ENCODE data around the gene CHKA. TPM values are rescaled to one million over a fixed set of nuclear protein-coding genes. Genes with fewer than 3 reads are reported as not detected.

The CHKA gene
- total RNA-seq, 3 donors from 2014 or later: 15.1 to 20.2 (median 18.9) TPM

DNA sequence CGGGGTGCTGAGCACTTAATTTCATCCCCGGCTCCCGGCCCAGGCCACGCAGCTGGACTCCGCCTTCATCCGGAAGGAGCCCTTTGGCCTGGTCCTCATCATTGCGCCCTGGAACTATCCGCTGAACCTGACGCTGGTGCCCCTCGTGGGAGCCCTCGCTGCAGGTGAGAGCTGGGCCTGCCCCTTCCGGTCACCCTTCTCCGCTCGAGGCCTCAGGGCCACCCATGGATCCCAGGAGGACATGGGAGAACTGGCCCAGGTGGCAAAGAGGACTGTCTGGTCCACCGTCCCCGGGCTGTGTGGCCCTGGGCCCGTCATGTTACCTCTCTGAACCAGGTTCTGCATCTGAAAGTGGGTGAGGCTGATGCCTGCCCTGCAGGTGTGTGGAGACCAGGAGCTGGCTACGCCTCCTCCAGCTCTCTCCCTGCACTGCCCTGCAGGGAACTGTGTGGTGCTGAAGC lies 102.4 kb downstream of the CHKA start:
- DNase-seq (no peak), ATAC-seq (no peak)
- no peaks in the 10 kb centered on the region for H3K36me3 Mint-ChIP-seq (ENCODE audit: insufficient read depth)
- no peaks in the 10 kb centered on the region for H3K4me1 Mint-ChIP-seq (ENCODE audit: low read depth)
- H3K27me3 Mint-ChIP-seq (ENCODE audit: low read depth): no peaks in the 10 kb centered on the region
- H3K9me3 Mint-ChIP-seq: no peaks in the 10 kb centered on the region
- no peak overlapping the region for H3K4me3 Mint-ChIP-seq

- H3K9me3 Mint-ChIP-seq: no peaks in the 10 kb centered on the region
- no peak for DNase-seq
- no peaks in the 10 kb centered on the region for H3K4me1 Mint-ChIP-seq (ENCODE audit: low read depth)
- H3K4me3 Mint-ChIP-seq: no peak overlapping the region
- H3K36me3 Mint-ChIP-seq (ENCODE audit: insufficient read depth): no peaks in the 10 kb centered on the region
- no peak for ATAC-seq
- no peaks in the 10 kb centered on the region for H3K27me3 Mint-ChIP-seq (ENCODE audit: low read depth)
Measured at GRCh38 chr11:68017980-68018729, 103.0 kb downstream of the CHKA start.

DNA sequence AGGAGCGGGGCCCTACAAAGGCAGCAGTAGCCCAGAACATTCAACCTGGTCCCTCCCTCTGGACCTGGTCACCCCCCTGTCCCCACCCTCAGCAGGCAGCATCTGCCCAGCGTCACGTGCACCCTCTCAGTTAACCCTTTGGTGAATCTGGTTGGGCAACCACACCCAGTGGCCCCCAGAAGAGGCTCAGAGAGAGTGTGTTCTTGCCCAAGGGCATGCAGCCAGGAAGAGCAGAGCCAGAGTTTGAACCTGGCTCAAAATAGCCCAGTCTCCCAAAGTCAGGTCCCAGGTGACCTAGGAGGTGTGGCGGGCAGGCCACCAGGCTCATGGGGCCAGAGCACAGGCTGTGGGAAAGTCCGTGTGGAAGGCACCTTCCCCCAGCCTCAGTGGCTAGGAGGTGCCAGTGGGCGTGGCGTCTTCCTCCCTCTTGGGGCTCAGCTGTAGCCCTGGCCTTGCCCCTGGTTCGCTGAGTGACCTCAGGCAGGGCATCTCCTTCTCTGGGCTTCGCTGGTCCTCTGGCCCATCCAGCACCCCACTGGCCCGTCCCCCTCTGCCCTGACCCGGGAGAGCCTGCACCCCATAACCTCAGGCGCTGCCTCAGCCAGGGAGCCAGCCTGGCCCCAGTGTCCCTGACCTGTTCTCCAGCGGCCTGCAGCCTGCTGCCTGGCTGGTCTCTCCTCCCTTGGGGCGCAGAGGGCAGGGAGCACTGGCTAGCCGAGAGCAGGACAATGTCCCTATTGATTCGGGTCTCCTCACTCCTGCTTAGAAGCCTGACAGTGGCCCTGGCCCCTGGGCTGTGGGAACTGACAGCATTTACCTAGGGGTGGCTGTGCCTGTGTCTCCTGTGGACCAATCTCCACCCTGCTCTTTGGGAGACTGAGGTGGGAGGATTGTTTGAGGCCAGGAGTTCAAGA lies 104.0 kb downstream of the CHKA start:
- Mint-ChIP-seq H3K4me1 (ENCODE audit: low read depth) (no peaks in the 10 kb centered on the region), H3K36me3 (ENCODE audit: insufficient read depth) (no peaks in the 10 kb centered on the region), H3K9me3 (no peaks in the 10 kb centered on the region), H3K4me3 (no peak overlapping the region), H3K27me3 (ENCODE audit: low read depth) (no peaks in the 10 kb centered on the region)
- no peak for ATAC-seq
- no peak for DNase-seq

DNA sequence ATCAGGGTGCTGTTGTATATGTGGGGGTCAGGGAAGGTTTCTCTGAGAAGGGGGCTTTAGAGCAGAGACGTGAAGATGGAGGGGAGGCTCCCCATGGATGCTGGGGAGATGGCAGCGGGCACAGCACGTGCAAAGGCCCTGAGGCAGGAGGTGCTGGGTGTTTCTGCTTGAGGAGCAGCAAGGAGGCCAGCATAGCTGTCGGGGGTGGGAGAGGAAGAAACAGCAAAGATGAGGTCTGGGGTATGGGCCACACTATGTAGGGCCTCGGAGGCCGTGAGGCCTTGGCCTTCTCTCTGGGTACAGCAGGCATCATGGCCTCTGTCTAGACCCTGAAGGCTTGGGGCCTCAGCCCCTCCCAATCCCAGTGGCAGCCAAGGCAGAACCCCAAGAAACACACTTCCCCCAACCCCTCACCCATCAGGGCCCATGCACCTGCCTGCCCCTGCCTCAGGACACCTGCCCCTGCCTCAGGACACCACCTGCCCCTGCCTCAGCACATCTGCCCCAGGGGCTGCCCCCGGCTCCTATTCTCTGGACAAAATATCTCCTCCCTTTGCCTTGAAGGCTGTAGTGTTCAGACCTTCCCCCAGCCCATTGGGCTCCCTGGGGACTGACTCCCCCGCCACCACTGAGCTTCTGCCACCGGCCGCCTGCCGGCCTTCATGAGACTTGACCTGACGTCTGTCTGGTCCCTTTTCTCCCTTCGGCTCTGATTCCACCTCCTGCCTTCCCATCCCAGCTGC lies 104.9 kb downstream of the CHKA start:
- Mint-ChIP-seq H3K27me3 (ENCODE audit: low read depth) (no peaks in the 10 kb centered on the region), H3K9me3 (no peaks in the 10 kb centered on the region), H3K36me3 (ENCODE audit: insufficient read depth) (no peaks in the 10 kb centered on the region), H3K4me3 (no peak overlapping the region), H3K4me1 (ENCODE audit: low read depth) (no peaks in the 10 kb centered on the region)
- ATAC-seq: no peak
- DNase-seq: no peak

DNA sequence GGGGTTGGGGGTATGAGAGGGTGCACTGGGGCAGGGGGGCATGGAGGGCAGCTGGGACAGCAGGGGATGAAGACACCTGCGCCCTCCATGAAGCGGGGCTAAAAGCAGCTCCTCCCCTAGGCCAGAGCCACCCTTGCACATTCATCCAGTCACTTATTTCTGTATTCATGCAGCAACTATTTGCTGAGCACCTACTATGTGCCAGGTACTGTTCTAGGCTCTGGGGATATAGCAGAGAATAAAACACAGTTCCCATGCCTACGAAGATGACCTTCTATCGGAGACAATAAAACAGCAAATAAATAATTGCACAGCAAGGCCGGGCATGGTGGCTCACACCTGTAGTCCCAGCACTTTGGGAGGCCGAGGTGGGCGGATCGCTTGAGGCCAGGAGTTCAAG lies 105.7 kb downstream of the CHKA start:
- H3K4me1 Mint-ChIP-seq (ENCODE audit: low read depth): no peaks in the 10 kb centered on the region
- H3K36me3 Mint-ChIP-seq (ENCODE audit: insufficient read depth): no peaks in the 10 kb centered on the region
- H3K4me3 Mint-ChIP-seq: no peak overlapping the region
- DNase-seq: no peak
- H3K9me3 Mint-ChIP-seq: no peaks in the 10 kb centered on the region
- no peak for ATAC-seq
- no peaks in the 10 kb centered on the region for H3K27me3 Mint-ChIP-seq (ENCODE audit: low read depth)

GRCh38 chr11:68014947-68015447 lies 106.2 kb downstream of the CHKA start:
- Mint-ChIP-seq H3K4me3 (no peak overlapping the region), H3K4me1 (ENCODE audit: low read depth) (no peaks in the 10 kb centered on the region), H3K9me3 (no peaks in the 10 kb centered on the region), H3K27me3 (ENCODE audit: low read depth) (no peaks in the 10 kb centered on the region), H3K36me3 (ENCODE audit: insufficient read depth) (no peaks in the 10 kb centered on the region)
- DNase-seq (no peak), ATAC-seq (no peak)

DNA sequence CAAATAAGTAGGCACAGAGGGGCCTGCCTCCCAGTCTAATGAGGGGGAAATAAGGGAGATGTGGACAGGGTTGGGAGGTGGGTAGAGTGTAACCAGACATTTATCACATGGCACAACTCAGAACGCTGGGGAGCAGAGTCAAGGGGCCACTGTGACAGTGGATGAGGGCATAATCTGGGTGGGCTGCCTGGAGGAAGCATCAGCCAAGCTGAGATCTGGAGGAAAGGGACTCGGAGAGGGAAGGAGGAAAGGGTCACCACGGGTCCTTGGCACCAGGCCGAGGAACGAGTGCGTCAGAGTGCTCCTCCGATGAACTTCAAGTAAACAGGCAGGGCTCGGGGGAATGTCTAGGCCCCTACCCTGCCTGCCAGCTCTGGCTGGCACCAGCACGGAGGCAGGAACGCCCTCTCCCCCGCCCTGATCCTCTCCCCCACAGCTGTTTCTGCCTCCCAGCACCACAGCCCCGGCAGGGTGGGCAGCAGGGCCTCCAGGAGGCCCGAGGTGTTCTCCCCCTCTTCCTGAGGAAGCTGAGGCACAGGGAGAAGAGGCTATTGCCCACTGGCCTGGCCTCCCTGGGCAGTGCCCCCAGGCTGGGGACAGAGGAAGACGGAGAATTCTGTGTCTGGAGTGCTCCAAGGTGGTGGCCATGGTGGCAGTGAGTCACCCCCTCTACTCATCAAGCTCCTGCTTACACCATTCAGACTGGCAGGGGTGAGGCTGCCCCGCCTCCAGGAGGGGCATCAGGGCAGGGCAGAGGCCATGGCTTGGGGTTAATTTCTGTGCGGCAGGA lies 106.8 kb downstream of the CHKA start:
- H3K36me3 Mint-ChIP-seq (ENCODE audit: insufficient read depth): no peaks in the 10 kb centered on the region
- DNase-seq: no peak
- no peak overlapping the region for H3K4me3 Mint-ChIP-seq
- no peaks in the 10 kb centered on the region for H3K27me3 Mint-ChIP-seq (ENCODE audit: low read depth)
- H3K4me1 Mint-ChIP-seq (ENCODE audit: low read depth): peaks cover 1% of the 10 kb centered on the region
- no peaks in the 10 kb centered on the region for H3K9me3 Mint-ChIP-seq
- ATAC-seq: peak in 1 of 2 donors; percentile 46

DNA sequence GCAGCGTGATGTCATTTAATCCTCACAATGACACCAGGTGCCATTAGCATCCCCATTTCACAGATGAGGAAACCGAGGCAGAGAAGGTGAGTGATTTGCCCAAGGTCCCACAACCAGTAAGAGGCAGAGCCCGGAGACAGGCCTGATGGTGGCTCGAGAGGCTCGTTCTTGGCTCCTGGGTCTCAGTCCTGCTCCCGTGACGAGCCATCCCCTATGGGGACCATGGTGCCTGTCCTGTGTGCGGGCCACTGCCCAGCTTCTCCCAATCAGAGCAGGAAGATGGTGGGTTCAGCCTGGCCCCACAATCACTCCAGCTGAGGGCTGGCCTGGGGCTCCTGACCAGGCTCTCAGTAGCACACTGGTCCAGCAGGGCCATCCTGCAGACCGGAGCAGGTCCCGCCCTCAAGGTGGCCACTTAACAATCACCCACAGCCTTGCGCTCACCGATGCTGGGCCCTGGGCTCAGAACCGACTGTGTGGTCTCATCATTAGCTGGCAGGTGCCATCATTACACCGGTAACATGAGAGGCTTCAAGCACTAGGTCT lies 107.5 kb downstream of the CHKA start:
- ATAC-seq: no peak
- no peaks in the 10 kb centered on the region for H3K9me3 Mint-ChIP-seq
- H3K4me3 Mint-ChIP-seq: no peak overlapping the region

DNA sequence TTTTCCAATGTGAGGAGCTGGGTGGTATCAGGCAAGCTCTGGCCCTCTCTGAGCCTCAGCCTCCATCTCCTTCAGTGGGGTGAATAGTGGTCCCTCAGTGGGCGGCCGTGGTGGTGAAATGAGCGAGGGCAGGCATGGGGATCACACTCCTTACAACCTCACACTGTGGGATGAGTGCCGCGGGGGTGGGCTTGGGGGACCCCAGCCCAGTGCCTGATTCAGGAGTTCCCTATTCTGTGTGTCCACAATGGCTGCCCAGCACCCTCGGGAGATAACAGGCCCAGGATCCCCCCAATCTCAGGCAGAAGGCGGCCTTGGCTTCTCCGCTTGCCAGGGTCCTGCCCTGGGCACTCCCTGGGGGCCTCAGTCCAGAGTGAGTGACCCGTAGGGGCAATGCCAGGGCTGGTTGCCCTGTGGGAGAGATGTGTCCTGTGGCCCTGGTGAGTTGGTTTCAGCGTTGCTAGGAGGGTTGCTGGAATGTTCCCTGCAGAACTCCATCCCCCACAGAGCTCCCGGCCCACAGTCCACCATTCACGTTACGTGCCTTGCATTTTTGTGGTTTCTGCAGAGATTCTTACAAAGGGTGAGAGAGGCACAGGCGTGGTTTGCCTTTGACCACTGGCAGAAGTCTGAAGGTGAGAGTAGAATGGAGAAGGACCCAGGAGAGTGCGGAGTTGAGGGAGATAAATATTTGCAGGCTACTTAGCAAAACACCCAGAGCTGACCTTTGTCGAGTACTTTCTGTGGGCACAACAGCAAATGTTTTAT lies 108.2 kb downstream of the CHKA start:
- Mint-ChIP-seq H3K36me3 (ENCODE audit: insufficient read depth) (no peaks in the 10 kb centered on the region), H3K9me3 (no peaks in the 10 kb centered on the region), H3K4me1 (ENCODE audit: low read depth) (peaks cover 1% of the 10 kb centered on the region), H3K4me3 (no peak overlapping the region), H3K27me3 (ENCODE audit: low read depth) (peaks cover 2% of the 10 kb centered on the region)
- DNase-seq (no peak), ATAC-seq (no peak)

More for the DNA sequence above, 107.5 kb downstream of the CHKA start:
- peaks cover 1% of the 10 kb centered on the region for H3K4me1 Mint-ChIP-seq (ENCODE audit: low read depth)
- no peaks in the 10 kb centered on the region for H3K36me3 Mint-ChIP-seq (ENCODE audit: insufficient read depth)
- H3K27me3 Mint-ChIP-seq (ENCODE audit: low read depth): peaks cover 2% of the 10 kb centered on the region
- DNase-seq: no peak

DNA sequence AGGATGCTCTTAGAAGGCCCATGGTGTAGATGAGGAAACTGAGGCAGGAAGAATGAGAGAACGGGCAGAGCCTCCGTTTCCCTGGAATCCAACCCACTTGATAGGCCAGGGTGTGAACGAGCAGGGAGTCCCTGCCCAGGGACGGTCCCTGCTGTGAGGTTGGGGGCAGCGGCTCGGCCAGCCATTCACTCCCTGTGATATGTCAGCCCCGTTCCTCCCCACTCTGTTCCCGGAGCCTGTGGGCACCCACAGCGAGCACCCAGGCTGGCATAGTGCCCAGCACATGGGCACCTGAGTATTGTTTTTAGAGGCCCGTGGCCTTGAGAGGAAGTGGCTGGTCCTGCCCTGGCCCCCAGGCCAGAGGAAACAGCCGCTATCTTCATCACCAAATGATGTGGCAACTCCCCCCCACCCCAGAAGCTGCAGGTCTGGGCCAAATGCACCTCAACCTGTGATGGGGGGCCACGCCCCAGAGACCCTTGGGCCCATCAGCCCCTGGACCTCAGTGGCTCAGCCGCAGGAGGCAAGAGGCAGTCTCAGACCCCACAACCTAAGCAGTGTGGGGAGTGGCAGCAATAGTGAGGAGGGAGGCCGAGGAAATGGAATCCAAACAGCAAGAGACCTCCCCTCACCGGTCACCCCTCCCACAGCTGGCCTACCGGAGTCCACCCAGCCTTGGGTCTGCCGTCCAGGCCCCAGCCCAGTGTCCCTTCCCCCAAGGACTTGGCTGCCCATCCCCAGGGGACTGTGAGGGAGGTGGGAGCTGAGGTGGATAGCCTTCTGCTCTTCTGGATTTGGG lies 108.9 kb downstream of the CHKA start:
- Mint-ChIP-seq H3K9me3 (no peaks in the 10 kb centered on the region), H3K27me3 (ENCODE audit: low read depth) (peaks cover 2% of the 10 kb centered on the region), H3K4me1 (ENCODE audit: low read depth) (peaks cover 1% of the 10 kb centered on the region), H3K36me3 (ENCODE audit: insufficient read depth) (no peaks in the 10 kb centered on the region), H3K4me3 (no peak overlapping the region)
- no peak for ATAC-seq
- no peak for DNase-seq

DNA sequence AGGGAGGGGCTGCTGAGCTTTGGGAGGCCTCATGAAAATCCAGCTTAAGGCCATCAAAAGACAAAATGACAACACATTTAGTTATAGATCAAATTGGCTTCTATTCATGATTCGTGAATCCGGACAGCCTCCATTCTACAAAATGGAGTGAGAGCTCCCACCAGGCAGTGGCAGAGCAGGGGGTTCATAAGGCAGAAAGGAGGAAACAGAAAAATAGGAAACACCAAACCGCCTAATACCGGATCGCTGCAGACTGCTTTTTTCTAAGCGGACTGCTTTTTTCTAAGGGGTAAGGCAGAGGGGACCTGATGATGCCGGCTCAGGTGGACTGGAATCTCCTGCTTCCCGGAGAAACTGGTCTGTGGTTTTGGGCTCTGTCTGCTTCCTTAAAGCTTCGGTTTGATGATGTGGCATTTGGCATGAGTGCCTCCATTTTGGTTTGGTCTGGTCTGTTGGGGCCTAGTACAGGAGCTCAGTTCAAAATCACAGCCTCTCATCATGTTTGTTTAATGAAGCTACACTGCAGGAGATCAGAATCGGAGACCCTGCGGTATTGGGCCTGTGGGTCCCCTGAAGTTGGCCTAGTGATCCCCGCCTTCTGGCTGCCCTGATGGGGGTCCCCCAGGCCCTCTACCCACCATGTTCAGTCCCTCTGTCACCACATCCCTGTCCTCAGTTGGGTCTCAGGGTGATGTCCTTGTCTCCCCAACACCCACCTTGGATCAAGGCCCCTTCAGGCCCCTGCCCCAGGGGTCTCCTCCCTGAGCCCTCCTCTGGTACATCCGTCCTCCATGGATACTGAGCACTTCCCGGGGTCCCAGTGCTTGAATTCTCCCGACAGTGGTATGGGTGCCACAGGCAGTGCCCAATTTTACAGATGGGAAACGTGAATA lies 109.9 kb downstream of the CHKA start:
- DNase-seq (no peak), ATAC-seq (no peak)
- Mint-ChIP-seq H3K27me3 (ENCODE audit: low read depth) (peaks cover 2% of the 10 kb centered on the region), H3K36me3 (ENCODE audit: insufficient read depth) (no peaks in the 10 kb centered on the region), H3K4me3 (no peak overlapping the region), H3K9me3 (no peaks in the 10 kb centered on the region), H3K4me1 (ENCODE audit: low read depth) (peaks cover 1% of the 10 kb centered on the region)
